Mucosa of stomach (tissue), 1 donor: ENCODE measurements around the gene MEGF11.
"Not testable (repeated sequence)": the region's sequence is repeated elsewhere in the genome, so short reads cannot be mapped to it uniquely, and the experiment has no call there.

Experiments
- H3K27me3 ChIP-seq: one replicate; pipeline ENCODE4 v1.7.0; 2013; ENCODE audit warnings: mild to moderate bottlenecking, low read length; ENCODE audit not compliant: control insufficient read depth, insufficient read depth
- H3K36me3 ChIP-seq: one replicate; pipeline ENCODE4 v1.7.0; 2013; ENCODE audit warnings: low read length; ENCODE audit not compliant: control insufficient read depth, insufficient read depth
- H3K4me1 ChIP-seq: one replicate; pipeline ENCODE4 v1.7.0; 2013; ENCODE audit warnings: mild to moderate bottlenecking, low read length; ENCODE audit not compliant: control insufficient read depth, insufficient read depth
- H3K4me3 ChIP-seq: one replicate; pipeline ENCODE4 v1.7.0; 2013; ENCODE audit warnings: low read length
- H3K9ac ChIP-seq: one replicate; pipeline ENCODE4 v1.7.0; 2013; ENCODE audit warnings: mild to moderate bottlenecking, low read length, moderate library complexity
- H3K9me3 ChIP-seq: one replicate; pipeline ENCODE4 v1.7.0; 2013; ENCODE audit warnings: mild to moderate bottlenecking, low read length, moderate library complexity; ENCODE audit not compliant: control insufficient read depth
- donor health status: Pancreatic carcinoma.

Gene MEGF11

DNA sequence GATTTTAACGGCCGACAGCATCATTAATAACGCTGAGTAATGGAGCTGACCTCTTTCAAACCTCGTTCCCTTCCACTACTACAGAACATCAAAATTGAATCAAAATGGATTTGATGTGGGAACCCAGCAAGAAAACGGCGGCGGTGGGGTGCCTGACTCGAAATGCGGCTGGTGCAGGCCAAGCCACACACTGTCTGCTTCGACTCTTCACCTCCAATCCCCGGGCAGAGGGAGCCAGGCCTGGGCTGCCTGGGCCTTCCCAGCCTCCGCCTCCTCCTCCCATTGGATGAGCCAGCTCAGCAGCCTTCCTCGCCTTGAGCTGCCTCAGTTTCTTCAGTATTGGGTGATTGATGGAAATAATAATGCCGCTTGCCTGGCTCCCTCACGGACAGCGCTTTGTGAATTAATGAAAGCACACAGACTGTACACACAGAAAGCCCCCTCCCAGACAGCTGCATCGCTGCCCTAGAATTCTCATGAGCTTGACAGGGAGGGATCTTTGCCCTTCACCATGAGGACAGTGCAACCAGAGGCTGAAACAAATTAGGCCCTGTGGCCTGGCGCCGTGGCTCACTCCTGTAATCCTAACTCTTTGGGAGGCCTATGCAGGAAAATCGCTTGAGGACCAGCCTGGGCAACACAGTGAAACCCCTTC is 11.4 kb upstream of the MEGF11 start:
- Histone ChIP-seq H3K9me3 (no peaks in the 10 kb centered on the region), H3K4me3 (no peak overlapping the region), H3K9ac (no peak overlapping the region), H3K36me3 (no peaks in the 10 kb centered on the region), H3K27me3 (peaks cover 21% of the 10 kb centered on the region), H3K4me1 (no peaks in the 10 kb centered on the region)

DNA sequence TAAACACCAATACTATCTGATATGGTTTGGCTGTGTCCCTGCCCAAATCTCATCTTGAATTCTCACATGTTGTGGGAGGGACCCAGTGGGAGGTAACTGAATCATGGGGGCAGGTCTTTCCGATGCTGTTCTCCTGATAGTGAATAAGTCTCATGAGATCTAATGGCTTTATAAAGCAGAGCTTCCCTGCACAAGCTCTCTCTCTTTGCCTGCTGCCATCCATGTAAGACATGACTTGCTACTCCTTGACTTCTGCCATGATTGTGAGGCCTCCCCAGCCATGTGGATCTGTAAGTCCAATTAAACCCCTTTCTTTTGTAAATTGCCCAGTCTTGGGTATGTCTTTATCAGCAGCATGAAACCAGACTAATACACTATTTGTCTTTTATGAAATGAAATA is 9.3 kb upstream of the MEGF11 start:
- not testable (repeated sequence) for H3K36me3 ChIP-seq, H3K4me1 ChIP-seq, H3K9me3 ChIP-seq, H3K9ac ChIP-seq, H3K4me3 ChIP-seq
- H3K27me3 ChIP-seq, result peaks cover 20% of the 10 kb centered on the region

- H3K9ac ChIP-seq, result no peak overlapping the region
- H3K4me3 ChIP-seq, result no peak overlapping the region
- no peaks in the 10 kb centered on the region for H3K36me3 ChIP-seq
- H3K4me1 ChIP-seq, result no peaks in the 10 kb centered on the region
- H3K9me3 ChIP-seq, result no peaks in the 10 kb centered on the region
- peaks cover 33% of the 10 kb centered on the region for H3K27me3 ChIP-seq
These were observed 7.5 kb upstream of the MEGF11 start for GRCh38 chr15:66261056-66261455.

- Histone ChIP-seq H3K9me3 (no peaks in the 10 kb centered on the region), H3K9ac (no peak overlapping the region), H3K27me3 (peaks cover 68% of the 10 kb centered on the region), H3K36me3 (no peaks in the 10 kb centered on the region), H3K4me1 (peaks cover 22% of the 10 kb centered on the region), H3K4me3 (no peak overlapping the region)
These were observed 3.1 kb upstream of the MEGF11 start for GRCh38 chr15:66256692-66257091.

DNA sequence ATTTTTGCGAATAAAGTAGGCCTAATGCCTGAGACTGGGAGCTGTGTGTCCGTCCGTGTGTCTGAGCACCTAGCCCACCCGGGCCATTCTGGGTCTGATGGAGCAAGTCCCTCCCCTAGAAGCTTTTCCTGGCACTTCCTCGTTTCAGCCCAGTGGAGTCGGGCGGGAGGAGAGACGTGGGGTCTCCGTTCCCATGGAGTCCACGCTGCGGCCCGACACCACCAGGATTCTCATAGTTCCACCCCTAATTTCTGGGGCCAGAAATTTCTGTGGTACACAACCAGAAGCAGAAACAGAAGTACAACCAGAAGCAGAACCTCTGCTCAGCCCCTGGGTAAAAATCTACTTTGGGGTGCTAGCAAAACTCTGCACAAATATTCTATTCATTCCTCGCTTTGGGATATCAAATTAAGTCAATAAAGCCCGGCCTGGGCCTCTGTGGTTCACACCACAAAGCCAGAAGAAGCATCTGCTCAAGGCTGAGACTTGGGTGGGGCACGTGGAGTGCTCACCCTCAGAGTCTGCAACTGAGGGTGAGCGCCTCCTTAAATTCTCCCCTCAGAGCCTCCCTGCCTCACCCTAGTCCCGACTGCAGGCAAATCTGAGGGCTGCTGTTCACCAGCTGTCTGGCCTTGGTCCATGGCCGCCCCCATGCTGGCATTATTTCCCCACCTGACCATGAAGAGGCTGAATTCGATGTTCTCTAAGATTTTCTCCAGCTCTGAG is 1.6 kb upstream of the MEGF11 start:
- H3K27me3 ChIP-seq, result peaks cover 76% of the 10 kb centered on the region
- no peak overlapping the region for H3K9ac ChIP-seq

GRCh38 chr15:66254089-66254950 is 770 bp upstream of the MEGF11 start:
- Histone ChIP-seq H3K4me1 (peaks cover 22% of the 10 kb centered on the region), H3K9me3 (no peaks in the 10 kb centered on the region), H3K36me3 (no peaks in the 10 kb centered on the region), H3K9ac (no peak overlapping the region), H3K27me3 (peaks cover 77% of the 10 kb centered on the region), H3K4me3 (no peak overlapping the region)

More for the DNA sequence above, 1.6 kb upstream of the MEGF11 start:
- no peaks in the 10 kb centered on the region for H3K9me3 ChIP-seq
- no peaks in the 10 kb centered on the region for H3K36me3 ChIP-seq
- H3K4me3 ChIP-seq, result no peak overlapping the region
- H3K4me1 ChIP-seq, result peaks cover 22% of the 10 kb centered on the region

DNA sequence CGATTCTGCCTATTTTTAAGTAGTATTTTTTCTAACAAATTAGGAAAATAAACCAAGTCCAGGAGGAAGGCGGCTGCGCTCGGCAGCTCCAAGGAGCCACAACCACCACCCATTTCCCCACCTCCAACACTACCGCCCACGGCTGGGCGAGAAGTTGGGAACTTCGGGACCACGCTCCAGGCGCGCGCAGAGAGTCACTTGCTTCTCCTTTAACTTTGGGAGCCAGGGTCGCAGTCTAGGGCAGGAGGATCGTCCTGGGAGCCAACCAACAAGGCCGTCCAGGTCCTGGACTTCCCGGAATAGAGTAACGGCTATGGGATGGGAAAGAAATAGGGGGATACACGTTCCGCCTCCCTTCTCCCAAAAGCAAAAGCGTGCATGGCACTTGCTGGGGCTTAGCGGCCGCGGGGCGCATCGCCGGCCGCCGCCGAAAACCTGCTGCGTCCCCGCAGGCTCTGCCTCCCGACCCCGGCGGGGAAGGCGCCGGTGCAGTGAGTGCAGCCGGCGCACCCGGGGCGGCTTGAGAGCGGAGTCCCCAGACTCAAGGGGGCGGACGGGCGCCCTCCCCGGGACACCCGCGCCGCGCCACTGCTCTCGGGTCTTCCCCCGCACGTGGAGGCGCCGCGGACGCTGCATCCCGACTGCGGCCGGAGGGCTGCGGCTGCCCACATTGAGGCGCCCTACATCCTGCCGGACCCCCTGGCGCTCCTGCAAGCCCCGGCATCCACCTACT is 699 bp downstream of the MEGF11 start:
- no peaks in the 10 kb centered on the region for H3K9me3 ChIP-seq
- peaks cover 77% of the 10 kb centered on the region for H3K27me3 ChIP-seq
- peak overlapping the region; percentile 27 for H3K4me3 ChIP-seq
- H3K9ac ChIP-seq, result peak overlapping the region; percentile 29
- no peaks in the 10 kb centered on the region for H3K36me3 ChIP-seq
- peaks cover 22% of the 10 kb centered on the region for H3K4me1 ChIP-seq

- peak overlapping the region; percentile 29 for H3K9ac ChIP-seq
- H3K4me3 ChIP-seq, result peak overlapping the region; percentile 27
- no peaks in the 10 kb centered on the region for H3K36me3 ChIP-seq
- H3K4me1 ChIP-seq, result peaks cover 22% of the 10 kb centered on the region
- H3K9me3 ChIP-seq, result no peaks in the 10 kb centered on the region
- peaks cover 71% of the 10 kb centered on the region for H3K27me3 ChIP-seq
These were observed 1.5 kb downstream of the MEGF11 start for GRCh38 chr15:66251790-66252684.

- no peaks in the 10 kb centered on the region for H3K36me3 ChIP-seq
- no peak overlapping the region for H3K4me3 ChIP-seq
- no peak overlapping the region for H3K9ac ChIP-seq
- peaks cover 22% of the 10 kb centered on the region for H3K4me1 ChIP-seq
- H3K27me3 ChIP-seq, result peaks cover 63% of the 10 kb centered on the region
- H3K9me3 ChIP-seq, result no peaks in the 10 kb centered on the region
These were observed 2.3 kb downstream of the MEGF11 start for GRCh38 chr15:66251065-66251789.

DNA sequence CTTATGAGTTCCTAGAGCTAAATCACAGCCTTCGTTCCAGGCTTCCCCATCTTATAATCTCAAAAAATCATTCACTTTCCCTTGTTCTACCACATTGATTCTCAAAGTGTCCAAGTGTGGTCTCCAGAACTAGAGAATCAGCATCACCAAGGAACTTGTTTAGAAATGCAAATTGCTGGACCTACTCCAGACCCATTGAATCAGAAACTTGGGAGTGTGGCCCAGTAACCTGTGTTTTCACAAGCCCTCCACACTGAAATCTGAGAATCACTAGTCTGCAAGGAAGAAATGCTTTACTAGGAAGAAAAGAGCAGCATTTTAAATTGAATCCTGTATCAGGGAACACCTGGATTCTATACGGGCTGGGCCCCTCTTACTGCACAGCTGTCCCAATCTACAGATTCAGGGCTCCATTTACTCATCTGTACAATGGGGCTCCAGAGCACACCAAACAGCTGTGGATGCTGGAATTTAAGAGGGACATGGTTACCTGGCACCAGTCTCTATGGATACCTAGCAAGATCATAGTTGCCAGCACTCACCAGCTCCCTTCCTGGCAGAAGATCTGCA is 3.9 kb downstream of the MEGF11 start:
- Histone ChIP-seq H3K4me1 (peaks cover 22% of the 10 kb centered on the region), H3K9me3 (no peaks in the 10 kb centered on the region), H3K27me3 (peaks cover 48% of the 10 kb centered on the region), H3K4me3 (no peak overlapping the region), H3K36me3 (no peaks in the 10 kb centered on the region), H3K9ac (no peak overlapping the region)
